ENCODE results near the gene DRC1.
A peak's percentile ranks its signal among the peaks of the same experiment; 100 is the strongest.

The DRC1 gene

DNA sequence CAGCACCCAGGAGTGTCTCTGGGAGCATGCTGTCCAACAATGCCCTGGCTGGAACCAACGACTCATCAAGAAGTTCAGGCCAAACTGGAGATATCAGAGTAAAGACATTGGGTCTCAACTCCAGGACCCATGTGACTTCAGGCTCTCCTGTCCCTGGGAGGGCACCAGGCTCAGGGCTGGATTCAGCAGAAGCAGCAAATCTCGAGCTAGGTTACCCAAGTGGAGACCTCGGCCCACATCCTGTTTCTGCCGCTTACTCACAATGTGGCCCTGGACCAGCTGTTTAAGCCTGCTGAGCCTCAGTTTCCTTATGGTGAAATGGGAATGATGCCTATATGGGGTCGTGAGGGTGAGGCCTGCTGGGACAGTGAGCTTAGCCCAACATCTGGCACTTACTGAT lies 85.5 kb downstream of the DRC1 start:
- intact Hi-C loops (cut with DNase I), result no loop called here

DNA sequence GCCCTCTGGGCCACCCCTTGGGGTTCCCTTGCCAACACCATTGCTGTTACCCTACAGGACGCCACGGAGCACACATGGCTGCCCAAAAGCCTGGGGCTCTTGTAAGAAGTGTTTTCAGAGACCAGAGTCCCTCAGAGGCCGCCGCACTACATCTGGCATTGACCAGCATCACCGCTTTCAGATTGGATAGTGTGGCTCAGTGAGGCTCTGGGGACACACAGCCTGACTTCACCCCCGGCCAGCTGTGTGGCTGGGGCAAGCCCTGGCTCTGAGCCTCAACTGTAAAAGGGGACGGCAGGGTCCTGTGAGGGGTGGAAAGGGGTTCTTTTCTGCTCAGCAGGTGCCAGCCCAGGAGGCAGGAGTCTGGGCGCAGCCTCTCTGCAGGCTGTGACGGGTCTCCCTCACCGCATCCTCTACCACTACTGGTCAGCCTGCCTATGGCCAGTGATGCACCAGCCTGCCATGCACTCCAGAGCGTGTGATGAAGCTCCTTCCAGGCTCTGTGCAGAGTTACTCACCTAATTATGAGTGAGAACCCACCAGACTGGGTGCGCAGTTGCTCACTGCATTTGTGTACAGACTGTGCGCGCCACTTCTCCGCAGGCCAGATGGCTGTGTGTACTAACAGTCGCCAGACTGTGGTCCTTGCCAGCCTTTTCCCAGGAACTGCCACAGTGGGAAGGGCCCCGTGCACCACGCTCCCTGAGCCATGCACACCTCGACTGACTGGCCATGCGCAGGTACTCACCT lies 86.9 kb downstream of the DRC1 start:
- intact Hi-C loops (cut with DNase I), result no loop called here
- DNase-seq, result peak in 8 of 10 donors; percentile 27 to 92 (median 60)

More for the DNA sequence above, 85.5 kb downstream of the DRC1 start:
- DNase-seq, result peak in 2 of 10 donors; percentile 35 to 38

DNA sequence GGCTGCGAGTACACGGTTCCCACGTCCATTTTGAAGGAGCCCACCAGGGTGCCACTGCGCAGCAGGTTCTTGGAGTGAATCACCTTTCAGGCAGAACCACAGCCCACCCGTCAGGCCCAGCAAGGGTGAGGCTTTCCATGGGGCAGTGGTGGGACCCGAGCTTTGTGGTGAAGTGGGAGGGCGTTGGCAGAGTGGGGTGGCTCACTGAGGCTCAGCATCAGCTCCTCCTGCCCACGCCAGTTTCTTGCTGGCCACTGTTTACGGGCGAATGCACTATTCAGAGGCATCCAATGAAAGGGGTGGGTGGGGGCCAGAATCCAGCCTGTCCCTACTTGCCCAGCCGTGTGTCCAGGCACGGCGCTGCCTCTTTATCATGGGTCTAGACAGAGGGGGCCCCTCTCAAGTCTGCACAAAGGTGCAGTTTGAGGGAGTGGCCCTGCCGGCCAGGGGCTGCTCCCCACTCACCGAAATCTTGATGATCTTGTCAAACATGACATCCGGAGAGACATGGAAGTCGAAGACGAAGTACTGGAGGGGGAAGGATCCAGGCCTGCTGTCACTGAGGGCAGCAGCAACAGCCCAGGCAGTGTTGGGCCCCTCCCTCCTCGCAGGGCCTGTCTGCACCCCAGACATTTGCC lies 87.6 kb downstream of the DRC1 start:
- intact Hi-C loops (cut with DNase I), result no loop called here
- peak in 2 of 10 donors; percentile 42 to 73 for DNase-seq

DNA sequence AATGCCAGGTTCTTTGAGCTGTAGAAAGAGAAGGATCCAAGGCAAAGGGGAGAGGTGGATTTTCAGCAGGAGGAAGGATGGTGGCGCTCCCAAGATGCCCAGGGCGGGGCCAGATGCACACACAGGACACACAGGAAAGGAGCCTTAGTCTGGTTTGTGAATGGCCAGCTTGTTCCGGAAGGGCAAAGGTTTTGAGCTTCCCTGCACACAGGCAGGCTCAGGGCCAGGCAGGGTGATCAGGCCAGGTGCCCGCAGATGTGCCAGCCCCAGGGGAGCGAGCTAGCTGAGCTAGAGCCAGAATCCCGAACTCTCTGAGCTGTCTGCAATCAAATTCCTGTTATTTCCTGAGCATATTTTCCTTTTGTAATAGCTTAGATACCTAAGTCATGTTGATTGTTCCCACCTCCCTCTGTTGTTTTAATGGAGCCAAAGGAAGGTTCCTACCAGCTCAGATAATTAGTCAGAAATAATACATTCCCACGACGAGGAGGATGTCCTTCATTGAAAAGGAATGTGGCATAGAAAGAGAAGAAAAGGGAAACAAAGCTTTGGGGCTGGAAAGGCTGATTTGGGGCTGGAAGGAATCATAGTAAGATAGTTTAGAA lies 89.9 kb downstream of the DRC1 start:
- intact Hi-C loops (cut with DNase I), result no loop called here
- peak in 2 of 10 donors; percentile 55 to 71 for DNase-seq

DNA sequence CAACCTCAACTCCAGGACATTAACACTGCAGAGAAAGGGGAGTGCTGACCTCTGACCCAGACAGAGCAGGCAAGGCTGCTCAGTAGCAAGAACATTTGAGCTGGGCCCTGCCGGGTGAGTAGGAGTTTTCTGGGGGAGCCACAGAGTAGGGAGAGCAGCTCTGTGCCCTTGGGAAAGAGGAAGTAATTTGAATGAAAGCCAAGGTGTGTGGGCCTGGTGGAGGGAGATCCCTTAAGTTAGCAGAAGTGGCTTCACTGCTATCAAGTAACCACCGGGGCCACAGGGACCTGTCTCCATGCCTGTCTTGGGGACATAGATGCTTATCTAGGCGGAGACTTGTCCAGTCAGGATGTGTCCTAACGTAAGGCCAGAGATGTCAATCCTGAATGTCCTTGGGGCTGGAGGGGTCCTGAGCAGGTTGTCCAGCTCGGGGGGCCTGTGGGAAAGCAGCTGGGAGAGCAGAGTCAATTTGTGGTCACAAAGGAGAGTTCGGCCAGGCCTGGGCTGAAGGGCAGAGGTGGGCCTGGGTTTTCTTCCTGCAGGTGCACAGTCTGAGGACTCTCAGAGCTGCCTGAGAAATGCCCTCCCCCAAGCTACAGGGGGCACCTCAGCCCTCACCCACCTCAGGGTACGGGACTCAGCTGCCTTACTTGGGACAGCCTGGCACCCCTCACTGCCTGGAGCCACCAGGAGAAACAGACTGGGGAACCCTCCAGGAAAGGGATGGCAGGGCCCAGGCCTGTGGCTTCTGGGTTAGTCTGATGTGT lies 91.2 kb downstream of the DRC1 start:
- intact Hi-C loops (cut with DNase I), result no loop called here
- peak in 2 of 10 donors; percentile 67 to 76 for DNase-seq

DNA sequence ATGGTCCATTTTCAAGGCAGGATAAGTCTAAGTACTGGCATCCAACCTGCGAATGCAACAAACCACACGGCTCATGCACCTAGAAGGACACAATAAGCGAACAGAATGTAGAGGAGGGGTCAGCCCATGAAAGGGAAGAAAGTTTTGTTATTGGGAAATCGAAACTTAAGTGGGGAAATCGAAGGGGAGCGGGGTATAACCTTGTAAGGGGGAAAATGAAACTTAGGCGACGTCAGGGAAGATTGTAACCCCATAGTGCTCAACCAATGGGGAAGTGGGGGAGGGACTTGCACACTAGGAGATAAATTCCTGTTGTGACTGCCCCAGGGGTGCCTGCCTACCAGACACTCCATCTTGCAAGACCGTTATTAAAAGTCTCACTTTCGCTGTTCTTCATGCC lies 91.8 kb downstream of the DRC1 start:
- intact Hi-C loops (cut with DNase I), result no loop called here
- DNase-seq, result peak in 1 of 10 donors; percentile 48

DNA sequence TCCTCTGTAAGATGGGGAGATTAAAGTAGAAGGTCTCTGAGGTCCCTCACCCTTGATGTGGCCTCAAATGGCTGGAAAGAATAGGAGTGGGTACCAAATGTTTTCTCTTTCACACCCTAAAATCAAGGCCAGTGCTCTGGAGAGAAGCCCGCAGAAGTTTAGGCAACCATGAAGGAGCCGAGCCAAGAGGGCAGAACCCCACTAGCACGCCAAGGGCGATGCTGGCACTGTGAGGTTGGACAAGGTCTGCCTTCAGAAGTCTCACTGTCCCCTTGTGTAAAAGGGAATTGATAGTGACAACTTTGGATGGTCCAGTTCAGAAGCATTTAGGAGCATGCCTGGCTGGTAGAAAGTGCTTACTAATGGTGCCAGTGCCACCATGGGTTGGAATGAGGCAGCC lies 92.5 kb downstream of the DRC1 start:
- intact Hi-C loops (cut with DNase I), result no loop called here
- peak in 2 of 10 donors; percentile 42 to 69 for DNase-seq

DNA sequence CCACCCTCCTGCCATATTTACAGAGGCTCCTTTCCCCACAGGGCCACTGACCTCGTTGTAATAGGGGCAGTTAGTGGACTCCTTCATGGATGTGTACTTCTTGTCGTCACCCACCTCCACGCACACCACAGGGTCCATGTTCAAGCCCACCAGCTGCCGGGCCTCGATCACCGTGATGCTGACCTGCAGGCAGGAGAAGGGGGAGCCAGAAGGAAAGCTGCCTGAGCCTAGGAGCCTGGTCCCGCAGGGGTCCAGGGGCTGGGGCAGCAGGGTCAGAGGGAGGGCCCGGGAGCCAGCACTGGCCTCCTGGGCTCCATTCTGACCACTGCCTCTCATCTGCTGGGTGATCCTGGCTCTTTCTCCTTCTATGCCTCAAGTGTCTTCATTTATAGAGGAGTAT lies 93.2 kb downstream of the DRC1 start:
- peak in 2 of 10 donors; percentile 40 to 56 for DNase-seq
- intact Hi-C loops (cut with DNase I), result no loop called here

DNA sequence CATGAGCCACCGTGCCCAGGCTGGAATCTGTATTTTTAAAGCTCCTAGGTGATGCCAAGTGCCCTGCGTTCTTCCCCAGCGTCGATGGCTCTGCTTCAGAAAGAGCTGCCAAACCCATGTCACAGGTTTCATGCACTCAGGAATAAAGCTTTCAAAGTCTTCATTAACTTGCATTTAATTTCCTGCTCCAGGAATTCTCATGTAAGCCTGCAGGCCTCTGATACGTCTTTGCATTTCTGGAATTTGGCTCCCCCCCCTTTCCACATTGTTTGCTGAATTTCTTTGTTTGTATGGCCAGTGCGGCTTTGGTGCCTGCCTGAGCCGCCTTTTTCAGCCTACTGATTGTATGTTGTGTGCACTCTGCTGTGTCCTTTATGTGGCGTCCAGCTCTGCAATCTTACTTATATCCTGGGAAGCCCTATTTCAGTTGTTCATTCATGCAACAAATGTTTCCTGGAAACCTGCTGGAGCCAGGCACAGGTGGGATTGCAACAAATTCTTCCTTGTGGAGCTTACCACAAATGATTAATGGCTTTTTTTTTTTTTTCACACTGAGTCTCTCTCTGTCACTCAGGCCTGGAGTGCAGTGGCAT lies 94.1 kb downstream of the DRC1 start:
- DNase-seq, result peak in 1 of 10 donors; percentile 13
- intact Hi-C loops (cut with DNase I), result no loop called here

DNA sequence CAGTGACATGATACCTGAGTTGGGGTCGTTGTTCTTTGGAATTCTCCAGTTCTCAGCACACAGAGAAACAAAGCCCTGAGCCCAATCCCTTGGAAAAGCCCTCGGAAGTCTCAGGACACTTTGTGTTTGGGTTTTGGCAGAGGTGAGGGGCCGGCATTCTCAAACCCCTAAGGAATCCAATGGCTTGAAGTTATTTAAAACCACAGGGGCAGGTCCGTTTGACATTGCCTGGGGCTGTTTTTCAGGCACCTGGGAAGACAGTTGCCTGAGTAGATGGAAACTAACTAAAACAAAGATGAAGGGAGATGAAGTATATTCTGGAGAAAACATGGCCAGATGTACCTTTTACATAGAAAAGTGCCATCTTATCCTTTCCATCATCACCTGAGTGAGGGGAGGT lies 98.7 kb downstream of the DRC1 start:
- intact Hi-C loops (cut with DNase I), result loop anchor here (5.0 to 10.0 kb wide), 2 partner anchors 62 to 244 kb away; a partner anchor contains a TSS
- peak in 2 of 10 donors; percentile 5 to 26 for DNase-seq

DNA sequence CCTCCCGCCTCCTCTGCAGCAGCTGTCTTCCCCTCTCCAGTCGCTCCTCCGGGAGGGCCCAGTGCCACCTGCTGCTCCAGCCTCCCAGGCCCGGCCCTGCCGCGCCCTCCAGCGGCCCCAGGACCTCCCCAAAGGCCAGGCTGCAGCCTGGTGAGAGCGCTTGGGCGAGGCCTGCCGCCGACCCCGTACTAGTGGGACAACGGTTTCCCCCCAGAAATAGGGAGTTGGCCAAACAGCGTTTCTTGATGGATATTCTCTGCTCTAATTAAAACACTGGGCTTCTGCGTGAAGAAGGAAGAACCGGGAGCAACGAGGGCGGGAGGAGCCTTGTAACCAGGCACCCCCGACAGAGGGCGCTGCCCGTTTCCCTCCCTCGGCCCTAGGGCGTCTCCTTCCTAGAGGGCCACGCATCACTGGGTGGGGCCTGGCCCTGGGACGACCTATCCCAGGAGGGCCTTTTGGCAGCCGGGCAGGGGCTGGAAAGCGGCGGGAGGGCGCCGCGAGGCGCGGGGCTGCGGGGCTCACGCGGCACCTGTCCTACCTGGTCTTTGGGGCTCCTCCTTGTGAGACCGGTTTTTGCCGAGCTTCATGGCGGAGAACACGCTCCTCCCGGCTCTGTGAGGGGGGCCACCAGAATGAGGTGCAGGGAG lies 101.6 kb downstream of the DRC1 start:
- DNase-seq, result peak; percentile 50 to 96 (median 72)
- intact Hi-C loops (cut with DNase I), result loop anchor here (5.0 to 10.0 kb wide), 2 partner anchors 59 to 241 kb away; a partner anchor contains a TSS

DNA sequence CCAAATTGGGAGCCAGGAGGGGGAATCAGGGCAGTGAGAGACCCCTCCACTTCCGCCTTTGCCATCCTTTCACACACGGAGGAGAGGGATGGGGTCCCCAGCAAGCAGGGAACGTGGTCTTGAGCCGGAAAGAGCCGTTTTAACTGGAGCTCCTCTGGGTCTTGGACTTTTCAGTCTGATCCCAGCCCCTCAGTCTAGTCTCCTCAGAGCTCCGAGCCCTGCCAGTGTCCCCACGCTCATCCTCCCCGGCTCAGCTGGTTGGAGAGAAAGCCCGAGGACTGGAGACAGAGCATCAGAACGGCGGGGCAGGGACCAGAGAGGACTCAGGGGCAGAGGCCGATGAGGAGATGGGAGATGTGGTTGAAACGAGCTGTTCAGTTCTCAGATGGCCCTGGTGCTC lies 102.3 kb downstream of the DRC1 start:
- intact Hi-C loops (cut with DNase I), result loop anchor here (5.0 to 10.0 kb wide), 2 partner anchors 58 to 241 kb away; a partner anchor contains a TSS
- peak in 2 of 10 donors; percentile 54 to 69 for DNase-seq

DNA sequence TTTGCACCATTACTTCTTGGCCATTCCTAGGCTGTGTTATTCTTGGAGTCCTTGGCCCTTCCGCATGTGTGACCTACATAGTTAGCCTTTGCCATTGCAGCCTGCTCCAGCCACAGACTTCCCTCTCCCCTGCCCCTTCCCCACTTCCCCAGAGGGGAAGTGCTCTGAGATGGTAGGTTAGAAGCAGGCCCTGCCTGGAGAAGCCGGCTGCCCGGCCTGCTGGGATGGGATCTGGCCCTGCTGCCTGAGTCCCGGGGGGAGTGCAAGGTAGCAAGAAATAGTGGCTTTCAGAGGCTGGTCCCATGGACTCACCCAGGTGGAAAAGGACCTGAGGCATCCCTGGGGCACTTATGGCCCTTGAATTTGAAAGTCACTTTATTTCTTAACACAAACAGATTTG lies 104.6 kb downstream of the DRC1 start:
- intact Hi-C loops (cut with DNase I), result loop anchor here (10.0 kb wide), 1 partner anchor 239 kb away; no protein-coding TSS in a partner anchor

More for the DNA sequence above, 104.6 kb downstream of the DRC1 start:
- DNase-seq, result peak in 2 of 10 donors; percentile 62 to 79
